Upper lobe of left lung (tissue), 4 donors: ENCODE results near the gene NCOA1.

Experiments
- EP300 ChIP-seq, 4 donors: sonication (generic); formaldehyde crosslinking; IDR thresholded peaks; one replicate each; pipeline ENCODE4 v1.5.1; 2017; ENCODE audit warnings: antibody characterized with exemption in 4 of 4, control low read depth in 2 of 4
- POLR2A ChIP-seq, 4 donors: fragments of 450-650 bp; IDR thresholded peaks; one replicate each; pipeline ENCODE4 v1.5.1; 2016 to 2017; ENCODE audit warnings: antibody characterized with exemption in 4 of 4, mild to moderate bottlenecking in 2 of 4
- POLR2AphosphoS5 ChIP-seq, 2 donors: sonication (generic); formaldehyde crosslinking; IDR thresholded peaks; one replicate each; pipeline ENCODE4 v1.5.1; 2017; ENCODE audit warnings: antibody characterized with exemption in 2 of 2
- TF ChIP-seq, protein P1 (sequence below), 6 experiments: fragments of 450-650 bp in 4 of 6; fragments of 200-600 bp in 2 of 6; sonication (generic) in 2 of 6; IDR thresholded peaks; one replicate each; pipeline ENCODE4 v1.5.1; 2016 to 2019; ENCODE audit warnings: antibody characterized with exemption in 6 of 6

DNA sequence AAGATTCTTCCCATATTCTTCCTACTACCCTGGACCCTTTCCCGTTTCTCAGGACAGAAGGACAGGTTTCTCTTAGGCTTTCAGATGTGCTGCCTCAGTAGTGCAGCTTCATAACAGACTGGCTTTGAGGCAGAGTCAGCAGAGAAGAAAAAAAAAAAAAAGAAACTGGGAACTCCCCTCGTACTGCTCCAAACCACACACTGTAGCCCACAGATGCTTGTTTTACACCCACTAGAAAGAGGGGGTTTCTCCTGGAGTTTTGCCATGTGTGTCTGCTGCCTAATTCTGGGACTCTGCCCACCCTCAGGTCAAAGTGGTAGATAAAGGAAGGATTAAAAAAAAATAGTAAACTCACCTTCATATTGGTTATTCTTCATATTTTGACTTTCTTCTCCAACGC, 95.9 kb downstream of the NCOA1 start:
- no peak for TF ChIP-seq POLR2AphosphoS5 (IDR thresholded peaks at IDR 0.05)
- no peak for TF ChIP-seq POLR2A (IDR thresholded peaks at IDR 0.05)
- no peak for TF ChIP-seq EP300 (IDR thresholded peaks at IDR 0.05)
- TF ChIP-seq, protein P1, sequence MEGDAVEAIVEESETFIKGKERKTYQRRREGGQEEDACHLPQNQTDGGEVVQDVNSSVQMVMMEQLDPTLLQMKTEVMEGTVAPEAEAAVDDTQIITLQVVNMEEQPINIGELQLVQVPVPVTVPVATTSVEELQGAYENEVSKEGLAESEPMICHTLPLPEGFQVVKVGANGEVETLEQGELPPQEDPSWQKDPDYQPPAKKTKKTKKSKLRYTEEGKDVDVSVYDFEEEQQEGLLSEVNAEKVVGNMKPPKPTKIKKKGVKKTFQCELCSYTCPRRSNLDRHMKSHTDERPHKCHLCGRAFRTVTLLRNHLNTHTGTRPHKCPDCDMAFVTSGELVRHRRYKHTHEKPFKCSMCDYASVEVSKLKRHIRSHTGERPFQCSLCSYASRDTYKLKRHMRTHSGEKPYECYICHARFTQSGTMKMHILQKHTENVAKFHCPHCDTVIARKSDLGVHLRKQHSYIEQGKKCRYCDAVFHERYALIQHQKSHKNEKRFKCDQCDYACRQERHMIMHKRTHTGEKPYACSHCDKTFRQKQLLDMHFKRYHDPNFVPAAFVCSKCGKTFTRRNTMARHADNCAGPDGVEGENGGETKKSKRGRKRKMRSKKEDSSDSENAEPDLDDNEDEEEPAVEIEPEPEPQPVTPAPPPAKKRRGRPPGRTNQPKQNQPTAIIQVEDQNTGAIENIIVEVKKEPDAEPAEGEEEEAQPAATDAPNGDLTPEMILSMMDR (IDR thresholded peaks at IDR 0.05) = no peak
